Measurements from ENCODE around the gene CREB3L2. TPM values are rescaled to one million over a fixed set of nuclear protein-coding genes. Genes with fewer than 3 reads are reported as not detected.

CREB3L2 gene
- total RNA-seq, 2 experiments from 2014 or later, result 22.7 to 79.0 TPM

- TF ChIP-seq CTCF (conservative IDR thresholded peaks at IDR 0.05; ENCODE audit: low read length) (no peak), EZH2phosphoT487 (IDR thresholded peaks at IDR 0.05; ENCODE audit: borderline replicate concordance, low read depth, low read length) (no peak)
- POLR2A ChIA-PET, result interaction anchor here (0.6 kb wide), 1 partner anchor 14 kb away, joined by 3 read pairs; no protein-coding TSS in a partner anchor
- no peak for DNase-seq (ENCODE audit: low spot score)
- Histone ChIP-seq H3K9me2 (ENCODE audit: insufficient read depth, low read length) (no peaks in the 10 kb centered on the region), H3K27ac (ENCODE audit: low read depth, low read length, poor library complexity, severe bottlenecking) (no peak overlapping the region), H3K4me3 (ENCODE audit: low read depth, low read length, poor library complexity, severe bottlenecking) (no peak overlapping the region), H3K4me2 (ENCODE audit: low read length) (no peak overlapping the region), H3K4me1 (ENCODE audit: insufficient read depth, low read length, poor library complexity, severe bottlenecking) (no peaks in the 10 kb centered on the region), H4K20me1 (ENCODE audit: insufficient read depth, low read length) (no peaks in the 10 kb centered on the region), H3K36me3 (ENCODE audit: insufficient read depth, low read length) (no peaks in the 10 kb centered on the region), H3K9me3 (ENCODE audit: low read length) (no peaks in the 10 kb centered on the region), H2AFZ (ENCODE audit: low read length) (no peak overlapping the region), H3K79me2 (ENCODE audit: insufficient read depth, low read depth, low read length) (no peaks in the 10 kb centered on the region)
- CTCF ChIA-PET (ENCODE audit: unreplicated experiment), result no interaction called here
- no TSS peak for BruUV-seq (replicated peaks)
- intact Hi-C loops (cut with micrococcal nuclease; ENCODE audit: unreplicated experiment), result no loop called here
These were observed 157.0 kb downstream of the CREB3L2 start for GRCh38 chr7:137844677-137845425.

- Histone ChIP-seq H3K4me1 (ENCODE audit: insufficient read depth, low read length, poor library complexity, severe bottlenecking) (no peaks in the 10 kb centered on the region), H4K20me1 (ENCODE audit: insufficient read depth, low read length) (no peaks in the 10 kb centered on the region), H2AFZ (ENCODE audit: low read length) (no peak overlapping the region), H3K36me3 (ENCODE audit: insufficient read depth, low read length) (no peaks in the 10 kb centered on the region), H3K4me2 (ENCODE audit: low read length) (no peak overlapping the region), H3K9me2 (ENCODE audit: insufficient read depth, low read length) (no peaks in the 10 kb centered on the region), H3K9me3 (ENCODE audit: low read length) (no peaks in the 10 kb centered on the region), H3K27ac (ENCODE audit: low read depth, low read length, poor library complexity, severe bottlenecking) (no peak overlapping the region), H3K79me2 (ENCODE audit: insufficient read depth, low read depth, low read length) (no peaks in the 10 kb centered on the region), H3K4me3 (ENCODE audit: low read depth, low read length, poor library complexity, severe bottlenecking) (no peak overlapping the region)
- no peak for TF ChIP-seq EZH2phosphoT487 (IDR thresholded peaks at IDR 0.05; ENCODE audit: borderline replicate concordance, low read depth, low read length)
- no peak for TF ChIP-seq CTCF (conservative IDR thresholded peaks at IDR 0.05; ENCODE audit: low read length)
- ChIA-PET POLR2A (interaction anchor here (0.5 to 0.9 kb wide), 4 partner anchors 10 to 1413 kb away, joined by 3 read pairs; no protein-coding TSS in a partner anchor), CTCF (ENCODE audit: unreplicated experiment) (no interaction called here)
- no TSS peak for BruUV-seq (replicated peaks)
- DNase-seq (ENCODE audit: low spot score), result no peak
- intact Hi-C loops (cut with micrococcal nuclease; ENCODE audit: unreplicated experiment), result no loop called here
These were observed 161.7 kb downstream of the CREB3L2 start for GRCh38 chr7:137839903-137840779.

Measured in OCI-LY7 (cell line).